Testis (tissue), 2 donors: ENCODE results near the gene CORO1C.

ENCODE experiments used
- CTCF ChIP-seq, 3 experiments: fragments of 450-650 bp in 2 of 3; fragments of 200-600 bp in 1 of 3; sonication (generic) in 1 of 3; IDR thresholded peaks; one replicate each; pipeline ENCODE4 v1.5.1; 2016 to 2019; ENCODE audit warnings: antibody characterized with exemption in 3 of 3, mild to moderate bottlenecking in 2 of 3, moderate library complexity in 1 of 3
- POLR2A ChIP-seq: fragments of 450-650 bp; IDR thresholded peaks from one replicate; pipeline ENCODE4 v1.6.1; 2017; ENCODE audit warnings: antibody characterized with exemption, mild to moderate bottlenecking, moderate library complexity

- TF ChIP-seq CTCF (IDR thresholded peaks at IDR 0.05): no peak
- TF ChIP-seq POLR2A: no peak
Observed at GRCh38 chr12:108605690-108606406, 125.5 kb downstream of the CORO1C start.
